ENCODE data around the gene UTP4. TPM values are rescaled to one million over a fixed set of nuclear protein-coding genes. Genes with fewer than 3 reads are reported as not detected.

Gene UTP4
- total and polyA plus RNA-seq, 11 donors = 11.8 to 38.2 (median 28.3) TPM

GRCh38 chr16:69191136-69191535 lies 58.7 kb downstream of the UTP4 start:
- H3K36me3 ChIP-seq = no peaks in the 10 kb centered on the region
- ATAC-seq (no peak), DNase-seq (no peak)
- no peaks in the 10 kb centered on the region for H3K9me3 ChIP-seq
- no peaks in the 10 kb centered on the region for H3K27me3 ChIP-seq
- H3K4me3 ChIP-seq = no peak overlapping the region
- WGBS, 4 donors = 82 to 96% (median 91%) methylated on average over 2 of the region's 2 CpGs
- H3K4me1 ChIP-seq = peaks cover 3 to 57% (median 30%) of the 10 kb centered on the region in 12 donors
- H3K27ac ChIP-seq = peak overlapping the region in 3 of 12 donors; percentile 30 to 48 (median 42)
- intact Hi-C loops (cut with DNase I) = no loop called here
- no peak for TF ChIP-seq POLR2A (IDR thresholded peaks at IDR 0.05)
- TF ChIP-seq CTCF (IDR thresholded peaks at IDR 0.05) = no peak

- Histone ChIP-seq H3K9me3 (no peaks in the 10 kb centered on the region), H3K27ac (no peak overlapping the region), H3K4me1 (peaks cover 0 to 52% (median 22%) of the 10 kb centered on the region in 12 donors), H3K4me3 (no peak overlapping the region), H3K36me3 (no peaks in the 10 kb centered on the region), H3K27me3 (no peaks in the 10 kb centered on the region)
- DNase-seq (no peak), ATAC-seq (no peak)
- TF ChIP-seq CTCF (IDR thresholded peaks at IDR 0.05) (no peak), POLR2A (IDR thresholded peaks at IDR 0.05) (no peak)
- intact Hi-C loops (cut with DNase I) = no loop called here
Measured at GRCh38 chr16:69193855-69194254, 61.4 kb downstream of the UTP4 start.

- no peaks in the 10 kb centered on the region for H3K9me3 ChIP-seq
- H3K4me1 ChIP-seq = peaks cover 0 to 46% (median 18%) of the 10 kb centered on the region in 12 donors
- H3K27me3 ChIP-seq = no peaks in the 10 kb centered on the region
- DNase-seq (no peak), ATAC-seq (peak in 3 of 4 donors; percentile 39 to 65 (median 50))
- TF ChIP-seq POLR2A (IDR thresholded peaks at IDR 0.05) = no peak
- no peak for TF ChIP-seq CTCF (IDR thresholded peaks at IDR 0.05)
- H3K27ac ChIP-seq = no peak overlapping the region
- intact Hi-C loops (cut with DNase I) = no loop called here
- H3K36me3 ChIP-seq = no peaks in the 10 kb centered on the region
- no peak overlapping the region for H3K4me3 ChIP-seq
Measured at GRCh38 chr16:69194488-69194887, 62.0 kb downstream of the UTP4 start.

- Histone ChIP-seq H3K4me1 (peaks cover 0 to 36% (median 15%) of the 10 kb centered on the region in 12 donors), H3K27ac (no peak overlapping the region)
Measured at GRCh38 chr16:69195369-69196029, 63.0 kb downstream of the UTP4 start.

More at GRCh38 chr16:69195369-69196029, 63.0 kb downstream of the UTP4 start:
- ATAC-seq = no peak
- Histone ChIP-seq H3K4me3 (no peak overlapping the region), H3K9me3 (no peaks in the 10 kb centered on the region), H3K36me3 (no peaks in the 10 kb centered on the region), H3K27me3 (no peaks in the 10 kb centered on the region)
- intact Hi-C loops (cut with DNase I) = no loop called here
- no peak for DNase-seq
- TF ChIP-seq CTCF (IDR thresholded peaks at IDR 0.05) (no peak), POLR2A (IDR thresholded peaks at IDR 0.05) (no peak)
- WGBS, 4 donors = 66 to 76% (median 75%) methylated on average over 4 of the region's 4 CpGs

Measured in heart left ventricle (tissue), 16 donors.